HG03103 (cell line): ENCODE data around the gene NPAS3.

Experiments used
- ATAC-seq: cut with Tn5 transposase; IDR thresholded peaks from one replicate; pipeline ENCODE4 v1.9.1; 2021; ENCODE audit warnings: low read depth; ENCODE audit not compliant: unreplicated experiment

Gene NPAS3

GRCh38 chr14:33527023-33527634 lies 588.5 kb downstream of the NPAS3 start:
- no peak for ATAC-seq

DNA sequence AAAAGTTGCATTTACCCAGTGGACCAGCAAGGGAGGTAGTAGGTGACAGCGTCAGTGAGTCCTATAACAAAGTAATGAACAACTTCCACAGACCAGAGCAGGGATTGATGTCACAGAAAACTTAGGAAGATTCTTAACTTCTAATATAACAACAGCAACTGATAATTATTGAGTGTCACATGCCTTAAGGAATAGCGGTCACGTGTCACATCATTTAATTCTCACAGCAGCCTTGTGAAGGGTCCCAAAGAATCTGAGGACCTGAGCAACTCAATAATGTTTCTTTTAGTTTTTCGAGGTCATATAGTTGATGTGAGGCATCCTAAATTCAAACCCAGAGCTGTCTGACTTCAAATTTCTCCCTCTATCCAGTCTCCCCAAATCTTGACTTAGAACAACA lies 590.0 kb downstream of the NPAS3 start:
- ATAC-seq: no peak

DNA sequence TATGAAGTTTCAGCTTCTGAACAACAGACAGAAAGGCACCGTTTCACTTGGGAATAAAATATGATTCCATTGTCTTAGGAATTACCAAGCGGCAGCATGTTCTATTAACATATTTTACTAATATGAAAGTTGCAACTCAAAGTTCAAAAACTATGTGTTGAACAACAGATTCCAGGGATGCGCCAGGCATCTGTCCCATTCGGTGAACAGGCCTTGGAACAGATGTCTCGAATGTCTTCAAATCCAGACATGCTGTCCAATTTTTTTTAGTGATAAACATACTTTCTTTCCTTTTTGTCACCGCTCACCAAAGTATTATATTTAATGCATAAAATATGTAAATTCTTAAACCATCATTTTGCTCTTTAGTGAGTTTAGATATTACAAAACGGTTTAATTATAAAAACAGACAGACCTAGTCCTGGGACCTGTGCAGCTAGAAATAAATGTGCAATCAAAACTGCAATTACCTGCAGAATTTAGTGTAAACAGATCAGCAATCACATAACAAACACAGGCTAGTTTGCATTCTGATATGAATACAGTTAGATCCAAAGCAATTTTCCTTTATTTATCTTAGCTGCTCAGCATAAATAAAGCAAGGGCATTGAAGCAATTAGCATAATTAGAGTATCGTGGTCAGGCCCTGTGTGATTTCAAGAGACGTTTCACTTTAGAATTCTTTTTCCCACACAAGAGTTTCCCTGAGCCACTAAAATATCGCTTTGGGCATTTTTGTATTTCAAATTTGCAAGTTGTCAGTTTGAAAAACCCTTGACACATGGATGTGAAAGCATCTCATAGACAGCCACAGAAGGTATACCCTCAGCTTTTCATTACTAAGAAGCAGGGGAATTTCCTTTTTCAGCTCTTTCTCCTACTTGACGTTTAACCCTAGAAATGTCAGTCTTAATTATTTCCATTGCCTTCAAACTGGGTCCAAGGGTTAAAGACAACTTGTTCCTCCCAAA lies 591.4 kb downstream of the NPAS3 start:
- no peak for ATAC-seq

GRCh38 chr14:33532553-33532952 lies 593.9 kb downstream of the NPAS3 start:
- no peak for ATAC-seq

DNA sequence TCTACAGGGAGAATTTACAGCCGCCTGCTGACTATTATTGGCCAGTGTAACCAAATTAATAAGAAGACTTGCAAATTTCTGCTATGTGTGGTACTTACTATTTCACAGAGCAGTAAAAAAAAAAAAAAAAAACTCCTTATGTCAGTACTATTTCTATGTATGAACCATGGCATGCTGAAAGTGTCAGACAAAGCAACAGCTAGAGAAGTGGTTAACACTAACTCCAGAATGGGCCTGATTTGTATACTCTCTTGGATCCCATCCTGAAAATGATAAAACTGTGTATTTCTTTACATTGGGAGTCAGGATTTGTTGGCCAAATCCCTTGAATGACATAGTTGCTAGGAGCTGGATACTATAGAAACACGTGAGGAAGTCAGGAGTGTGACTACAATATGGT lies 595.4 kb downstream of the NPAS3 start:
- ATAC-seq: no peak

- ATAC-seq: no peak
Measured at GRCh38 chr14:33534632-33535031, 596.0 kb downstream of the NPAS3 start.

- ATAC-seq: no peak
Measured at GRCh38 chr14:33539918-33540357, 601.3 kb downstream of the NPAS3 start.

DNA sequence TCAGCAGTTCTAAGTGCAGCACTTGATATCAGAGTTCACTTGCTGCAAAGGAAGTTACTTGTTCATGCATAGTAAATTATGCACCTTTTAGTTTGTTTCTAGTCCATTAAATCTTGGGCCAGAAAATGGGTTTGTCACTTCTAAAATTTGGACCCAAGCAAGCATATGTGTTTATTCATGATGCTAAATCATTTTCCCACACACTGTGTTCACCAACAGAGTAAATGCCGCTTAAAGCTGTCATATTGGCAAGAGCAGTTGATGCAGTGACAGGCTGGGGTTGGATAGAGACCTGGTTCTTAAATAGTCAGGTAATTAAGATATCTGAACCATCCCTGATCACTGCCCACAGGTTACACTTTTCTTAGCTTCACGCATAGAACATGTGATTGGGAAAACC lies 602.5 kb downstream of the NPAS3 start:
- ATAC-seq: no peak

DNA sequence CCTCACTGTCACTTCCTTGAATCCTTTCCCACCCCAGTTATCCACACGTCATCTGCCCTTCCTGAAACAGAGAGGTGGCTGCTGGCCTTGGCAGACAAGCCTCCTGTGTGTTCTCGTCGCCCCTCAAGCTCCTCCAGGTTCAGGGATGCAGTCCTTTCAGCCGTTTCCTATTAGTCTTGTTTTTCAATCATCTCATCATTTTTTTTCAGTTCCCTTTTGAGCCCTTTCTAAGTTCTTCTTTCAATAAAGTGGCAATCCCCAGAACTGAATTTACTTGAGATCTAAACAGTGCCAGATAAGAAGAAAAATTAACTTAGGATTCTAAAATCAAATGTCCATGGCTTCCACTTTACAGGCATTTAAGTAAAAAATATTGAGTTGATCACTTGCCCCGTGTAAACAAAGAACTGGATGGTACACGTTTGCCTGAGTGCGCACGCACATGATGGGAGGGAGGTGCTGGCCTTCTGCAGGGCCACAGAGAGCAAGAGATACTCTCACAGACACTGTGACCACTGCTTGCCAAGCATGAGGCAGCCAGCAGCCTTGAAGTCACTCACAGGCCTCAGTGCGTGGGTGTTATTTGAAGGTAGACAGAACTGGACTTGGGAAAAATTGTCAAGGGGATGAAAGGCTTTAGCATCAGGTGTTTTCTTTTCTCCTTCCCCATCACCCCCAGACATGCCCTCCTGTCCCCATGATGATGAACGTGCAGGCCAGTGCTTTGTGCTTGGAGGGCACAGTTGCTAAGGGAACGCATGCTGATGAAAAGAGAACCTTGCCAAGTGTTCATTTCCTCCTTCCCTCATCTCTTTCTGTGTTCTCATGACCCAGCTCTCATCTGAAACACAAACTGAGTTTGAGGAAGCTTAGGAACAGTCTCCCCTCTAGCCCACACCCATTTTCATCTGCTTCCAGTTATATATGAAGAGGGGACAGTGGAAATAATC lies 603.9 kb downstream of the NPAS3 start:
- no peak for ATAC-seq

- ATAC-seq: no peak
Measured at GRCh38 chr14:33545696-33546095, 607.0 kb downstream of the NPAS3 start.

DNA sequence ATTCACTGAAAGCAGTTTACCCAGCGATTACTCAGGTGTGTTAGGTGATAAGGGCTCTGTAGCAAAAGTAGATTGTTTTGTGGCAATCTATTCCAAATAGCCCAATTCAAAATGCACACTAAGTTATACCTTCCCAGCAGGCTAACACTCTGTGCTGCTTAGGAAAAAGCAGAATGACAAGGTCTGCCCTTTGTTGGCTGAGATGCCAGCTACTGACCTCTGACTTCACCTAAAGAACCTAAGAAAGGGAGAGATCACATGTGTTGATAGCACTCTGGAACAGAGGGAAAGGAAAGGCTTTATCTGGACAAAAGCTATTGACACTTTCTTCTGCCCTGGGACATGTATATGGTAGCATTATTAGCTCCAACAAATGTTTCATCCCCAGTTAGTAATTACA lies 609.9 kb downstream of the NPAS3 start:
- ATAC-seq: no peak

- ATAC-seq: no peak
Measured at GRCh38 chr14:33551963-33552362, 613.3 kb downstream of the NPAS3 start.

GRCh38 chr14:33553706-33554278 lies 615.1 kb downstream of the NPAS3 start:
- ATAC-seq: no peak

DNA sequence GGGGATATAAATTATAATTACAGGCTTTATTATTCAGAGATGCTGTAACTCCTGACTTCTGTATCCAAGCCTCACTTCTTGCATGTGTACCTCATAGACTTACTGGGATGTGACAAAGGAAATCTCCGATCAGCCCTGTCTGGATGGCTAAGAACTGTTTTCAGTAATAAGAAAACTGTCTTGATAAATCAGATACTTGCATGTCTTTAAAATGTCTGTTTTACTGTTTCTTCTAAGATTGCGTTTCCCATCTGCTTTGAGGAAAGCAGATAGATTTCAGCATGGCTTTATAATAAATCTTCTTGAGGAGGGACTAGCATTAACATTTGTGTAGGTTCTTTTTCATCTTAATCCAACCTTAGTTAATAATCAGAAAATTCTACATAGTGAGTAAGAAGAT lies 616.3 kb downstream of the NPAS3 start:
- ATAC-seq: no peak

- no peak for ATAC-seq
Measured at GRCh38 chr14:33555710-33556350, 617.2 kb downstream of the NPAS3 start.

DNA sequence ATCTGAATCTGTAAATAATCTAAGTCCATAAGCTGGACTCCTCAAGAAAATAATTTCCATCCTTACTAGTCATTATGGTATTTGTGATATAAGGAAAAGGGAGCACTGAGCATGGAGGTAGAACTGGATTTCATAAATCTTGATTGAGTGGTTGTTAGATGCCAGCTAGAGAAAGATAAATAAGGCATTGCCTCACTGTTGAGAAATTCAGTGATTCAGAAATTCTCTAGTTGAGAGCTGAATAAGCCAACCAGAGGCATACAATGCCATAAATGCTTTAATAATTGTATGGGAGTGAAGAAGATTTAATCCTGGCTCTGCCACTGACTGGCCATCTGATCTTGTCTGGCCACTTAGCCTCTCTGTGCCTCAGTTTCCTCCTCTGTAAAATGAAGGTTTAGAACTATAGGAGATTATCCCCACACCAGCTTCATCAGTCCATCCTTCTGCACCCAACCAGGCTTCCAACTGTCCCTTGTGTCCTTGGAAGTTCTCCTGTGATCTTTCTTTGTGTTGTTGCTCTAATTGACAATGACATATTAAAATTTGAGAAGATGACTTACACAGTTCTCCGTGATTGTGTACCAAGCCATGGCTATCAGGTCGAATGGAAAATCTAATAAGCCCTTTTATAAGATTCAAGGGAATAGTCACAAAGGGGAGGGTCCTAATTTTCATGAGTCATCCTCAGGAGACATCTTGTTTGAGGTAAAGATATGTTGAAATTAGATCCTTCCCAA lies 617.9 kb downstream of the NPAS3 start:
- no peak for ATAC-seq

GRCh38 chr14:33560718-33561431 lies 622.2 kb downstream of the NPAS3 start:
- ATAC-seq: no peak

GRCh38 chr14:33561488-33562175 lies 623.0 kb downstream of the NPAS3 start:
- ATAC-seq: no peak
